ENCODE results near the gene MTFP1.

DNA sequence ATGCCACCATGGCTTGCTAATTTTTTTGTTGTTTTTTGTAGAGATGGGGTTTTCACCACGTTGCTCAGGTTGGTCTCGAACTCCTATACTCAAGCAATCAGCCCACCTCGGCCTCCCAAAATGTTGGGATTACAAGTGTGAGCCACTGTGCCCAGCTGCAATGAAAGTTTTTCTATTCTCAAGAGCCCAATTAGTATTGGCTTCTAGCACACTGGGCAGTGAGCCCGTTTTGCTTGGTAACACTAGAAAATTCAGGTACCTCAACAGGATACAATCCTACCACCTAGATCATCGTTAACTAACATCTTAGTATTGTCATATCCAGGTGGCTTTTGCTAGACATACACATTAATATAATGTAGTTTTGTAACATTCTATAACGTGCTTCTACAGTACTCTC is 27.3 kb downstream of the MTFP1 start:
- TF ChIP-seq, protein P1, sequence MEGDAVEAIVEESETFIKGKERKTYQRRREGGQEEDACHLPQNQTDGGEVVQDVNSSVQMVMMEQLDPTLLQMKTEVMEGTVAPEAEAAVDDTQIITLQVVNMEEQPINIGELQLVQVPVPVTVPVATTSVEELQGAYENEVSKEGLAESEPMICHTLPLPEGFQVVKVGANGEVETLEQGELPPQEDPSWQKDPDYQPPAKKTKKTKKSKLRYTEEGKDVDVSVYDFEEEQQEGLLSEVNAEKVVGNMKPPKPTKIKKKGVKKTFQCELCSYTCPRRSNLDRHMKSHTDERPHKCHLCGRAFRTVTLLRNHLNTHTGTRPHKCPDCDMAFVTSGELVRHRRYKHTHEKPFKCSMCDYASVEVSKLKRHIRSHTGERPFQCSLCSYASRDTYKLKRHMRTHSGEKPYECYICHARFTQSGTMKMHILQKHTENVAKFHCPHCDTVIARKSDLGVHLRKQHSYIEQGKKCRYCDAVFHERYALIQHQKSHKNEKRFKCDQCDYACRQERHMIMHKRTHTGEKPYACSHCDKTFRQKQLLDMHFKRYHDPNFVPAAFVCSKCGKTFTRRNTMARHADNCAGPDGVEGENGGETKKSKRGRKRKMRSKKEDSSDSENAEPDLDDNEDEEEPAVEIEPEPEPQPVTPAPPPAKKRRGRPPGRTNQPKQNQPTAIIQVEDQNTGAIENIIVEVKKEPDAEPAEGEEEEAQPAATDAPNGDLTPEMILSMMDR (IDR thresholded peaks at IDR 0.05; ENCODE audit: low read length) = no peak
- no peak for TF ChIP-seq EZH2 (optimal IDR thresholded peaks at IDR 0.05; ENCODE audit: low read depth, low read length)
- no peak for TF ChIP-seq EZH2phosphoT487 (IDR thresholded peaks at IDR 0.05; ENCODE audit: low read length)

All from MM.1S (cell line).